ENCODE measurements around the gene UNC119.

UNC119 gene

DNA sequence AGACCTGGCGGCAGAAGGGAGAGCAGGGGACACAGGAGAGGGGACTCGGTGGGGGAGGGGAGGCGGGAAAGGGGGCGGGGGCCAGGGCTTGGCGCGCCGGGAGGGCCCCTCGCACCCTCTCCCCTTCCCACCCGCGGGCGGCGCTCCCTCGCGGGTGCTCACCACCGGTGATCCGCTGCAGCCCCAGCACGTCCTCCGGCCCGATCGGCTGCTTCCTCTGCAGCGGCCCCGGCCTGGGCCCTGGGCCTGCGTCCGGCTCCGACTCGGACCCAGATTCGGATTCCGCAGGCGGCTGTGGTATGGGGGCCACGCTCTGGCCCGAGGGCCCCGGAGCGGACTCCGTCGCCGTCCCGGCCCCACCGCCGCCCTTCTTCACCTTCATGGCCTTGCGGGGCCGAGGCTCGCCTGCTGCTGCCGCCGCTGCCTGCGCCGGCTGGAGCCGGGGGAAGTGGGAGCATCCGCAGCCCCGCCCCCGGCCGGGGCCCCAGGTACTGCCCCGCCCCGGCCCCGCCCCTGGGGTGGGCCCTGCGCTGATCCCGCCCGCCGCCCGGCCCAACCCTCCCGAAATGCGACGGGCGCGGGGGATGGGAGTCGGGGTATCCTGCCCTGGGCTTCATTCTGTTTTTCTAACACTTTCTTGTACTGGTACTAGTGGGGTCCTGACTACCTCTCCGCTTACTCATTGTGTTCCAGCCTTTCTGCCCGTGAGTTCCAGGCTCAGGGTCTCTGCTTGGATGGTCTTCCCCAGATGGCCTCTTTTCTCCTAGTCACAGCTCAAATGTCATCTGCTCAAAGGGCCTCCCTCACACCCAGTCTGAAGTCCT lies at the start of gene UNC119:
UNC119 (minus strand) TSS at position 449 of the 824 bp plus-strand sequence; CDS start at position 382, 67 bp downstream.
- peak within 1 kb of the TSS; percentile 70; the same call in 1 of the 2 replicates for H3K9ac ChIP-seq (ENCODE audit: low read depth, low read length)
- H3K9me3 ChIP-seq (ENCODE audit: insufficient read depth, low read depth, low read length) = no peaks in the 10 kb centered on the region
- H3K27ac ChIP-seq (ENCODE audit: low read length) = no peak within 1 kb of the TSS
- peaks cover 44% of the 10 kb centered on the region for H3K36me3 ChIP-seq (ENCODE audit: insufficient read depth, low read depth, low read length)
- H3K4me3 ChIP-seq (ENCODE audit: low read length) = peak within 1 kb of the TSS; percentile 80
- H3K27me3 ChIP-seq (ENCODE audit: insufficient read depth, low read length) = peaks cover 6% of the 10 kb centered on the region; the same call in 1 of the 2 replicates
- H3K4me1 ChIP-seq (ENCODE audit: insufficient read depth, low read length) = peaks cover 7% of the 10 kb centered on the region; the same call in 1 of the 2 replicates

DNA sequence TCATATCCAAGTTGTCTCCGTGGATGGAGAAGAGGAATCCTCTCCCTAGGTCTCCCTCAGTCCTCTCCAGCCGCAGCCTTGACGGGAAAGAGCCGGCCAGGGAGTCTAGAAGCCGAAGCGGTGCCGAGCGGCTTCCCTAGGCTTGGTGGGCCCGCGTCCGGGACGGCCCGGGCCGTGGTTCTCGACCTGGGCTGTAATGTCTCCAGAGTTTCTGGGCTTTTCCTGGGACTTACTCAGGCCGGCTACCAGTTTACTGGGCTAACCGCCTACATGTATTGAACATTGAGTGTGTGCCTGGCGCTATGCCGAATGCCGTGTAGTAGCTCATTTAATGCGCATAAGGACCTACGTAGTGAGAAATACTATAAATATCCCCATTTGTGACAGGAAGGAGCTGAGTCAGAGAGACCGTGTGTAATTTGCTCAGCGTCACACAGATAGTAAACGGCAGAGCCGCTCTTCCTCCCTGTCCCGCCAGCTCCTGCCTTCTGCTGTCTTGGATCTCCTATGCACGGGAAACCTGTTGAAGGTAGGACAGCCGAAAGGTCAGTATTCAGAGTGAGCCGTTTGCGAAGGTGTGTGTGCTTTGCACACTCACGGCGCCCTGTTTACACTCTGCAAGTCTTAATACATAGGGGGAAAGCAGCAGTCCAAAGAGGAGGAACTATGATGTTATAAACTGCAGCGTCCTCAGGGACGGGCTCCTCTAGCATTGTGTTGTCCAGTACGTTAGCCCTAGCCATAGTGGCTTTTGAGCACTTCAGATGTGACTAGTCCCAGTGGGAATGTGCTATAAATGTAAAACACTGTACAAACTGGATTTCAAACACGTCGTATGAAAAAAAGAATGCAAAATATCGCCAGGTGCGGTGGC lies 47.1 kb upstream of the UNC119 start:
- no peak overlapping the region for H3K27ac ChIP-seq (ENCODE audit: low read length)

DNA sequence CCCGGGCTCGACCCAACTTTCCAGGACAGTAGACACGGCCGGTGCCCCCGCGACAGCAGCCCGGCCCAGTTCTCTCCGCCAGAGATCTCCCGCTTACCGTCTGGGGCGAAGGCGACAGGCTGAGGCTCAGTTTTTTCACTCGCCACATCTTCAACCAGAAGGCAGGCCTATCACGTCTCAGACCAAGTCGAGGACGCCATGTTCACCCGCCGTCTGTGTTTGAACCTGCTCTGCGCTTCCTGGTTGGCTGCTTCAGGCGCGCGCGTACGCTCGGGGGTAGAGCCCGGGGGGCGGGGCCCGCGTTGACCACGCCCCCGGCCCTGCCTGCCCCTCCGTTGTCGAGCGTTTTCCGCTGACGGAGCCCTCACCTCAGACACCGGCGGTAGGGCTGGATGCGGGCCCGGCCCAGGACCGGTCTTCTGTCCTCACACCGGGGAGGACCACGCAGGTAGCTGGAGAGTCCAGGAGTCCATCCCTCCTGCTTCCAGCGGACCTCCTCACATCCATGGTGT lies 46.4 kb upstream of the UNC119 start, which contains the start of gene SPAG5:
SPAG5 (minus strand) TSS at position 227 of the 512 bp plus-strand sequence; CDS start at position 148, 79 bp downstream.
- Histone ChIP-seq H3K4me1 (ENCODE audit: insufficient read depth, low read length) (no peaks in the 10 kb centered on the region), H3K9me3 (ENCODE audit: insufficient read depth, low read depth, low read length) (no peaks in the 10 kb centered on the region), H3K27ac (ENCODE audit: low read length) (peak within 1 kb of the TSS; percentile 88), H3K9ac (ENCODE audit: low read depth, low read length) (peak within 1 kb of the TSS; percentile 94), H3K4me3 (ENCODE audit: low read length) (peak within 1 kb of the TSS; percentile 87), H3K27me3 (ENCODE audit: insufficient read depth, low read length) (no peaks in the 10 kb centered on the region), H3K36me3 (ENCODE audit: insufficient read depth, low read depth, low read length) (peaks cover 15% of the 10 kb centered on the region)

More for the DNA sequence above, 47.1 kb upstream of the UNC119 start:
- H3K4me3 ChIP-seq (ENCODE audit: low read length) = peak overlapping the region; percentile 87
- H3K4me1 ChIP-seq (ENCODE audit: insufficient read depth, low read length) = no peaks in the 10 kb centered on the region
- no peaks in the 10 kb centered on the region for H3K9me3 ChIP-seq (ENCODE audit: insufficient read depth, low read depth, low read length)
- peaks cover 12% of the 10 kb centered on the region for H3K36me3 ChIP-seq (ENCODE audit: insufficient read depth, low read depth, low read length)
- no peaks in the 10 kb centered on the region for H3K27me3 ChIP-seq (ENCODE audit: insufficient read depth, low read length)
- peak overlapping the region; percentile 80; the same call in 1 of the 2 replicates for H3K9ac ChIP-seq (ENCODE audit: low read depth, low read length)

DNA sequence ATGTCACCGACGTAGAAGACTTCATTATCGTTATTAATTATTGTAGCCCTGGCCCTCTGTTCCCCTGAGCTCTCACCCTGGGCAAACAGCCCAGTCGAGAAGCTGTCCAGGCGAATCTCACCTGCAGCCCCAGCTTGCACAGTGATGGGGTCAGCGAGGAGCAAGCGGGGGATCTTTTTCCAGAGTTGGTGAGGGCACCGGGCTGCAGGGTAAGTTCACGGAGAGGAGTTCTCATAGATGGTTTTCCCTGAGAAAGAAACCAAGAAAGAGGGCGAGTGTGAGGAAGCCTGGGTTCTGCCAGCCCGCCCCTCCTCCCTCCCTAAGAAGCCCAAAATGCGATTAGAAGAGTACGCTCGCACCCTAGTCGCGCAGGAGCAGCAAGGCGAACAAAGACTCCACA lies 46.0 kb upstream of the UNC119 start:
- Histone ChIP-seq H3K36me3 (ENCODE audit: insufficient read depth, low read depth, low read length) (peaks cover 18% of the 10 kb centered on the region), H3K27ac (ENCODE audit: low read length) (peak overlapping the region; percentile 88), H3K9me3 (ENCODE audit: insufficient read depth, low read depth, low read length) (no peaks in the 10 kb centered on the region)

DNA sequence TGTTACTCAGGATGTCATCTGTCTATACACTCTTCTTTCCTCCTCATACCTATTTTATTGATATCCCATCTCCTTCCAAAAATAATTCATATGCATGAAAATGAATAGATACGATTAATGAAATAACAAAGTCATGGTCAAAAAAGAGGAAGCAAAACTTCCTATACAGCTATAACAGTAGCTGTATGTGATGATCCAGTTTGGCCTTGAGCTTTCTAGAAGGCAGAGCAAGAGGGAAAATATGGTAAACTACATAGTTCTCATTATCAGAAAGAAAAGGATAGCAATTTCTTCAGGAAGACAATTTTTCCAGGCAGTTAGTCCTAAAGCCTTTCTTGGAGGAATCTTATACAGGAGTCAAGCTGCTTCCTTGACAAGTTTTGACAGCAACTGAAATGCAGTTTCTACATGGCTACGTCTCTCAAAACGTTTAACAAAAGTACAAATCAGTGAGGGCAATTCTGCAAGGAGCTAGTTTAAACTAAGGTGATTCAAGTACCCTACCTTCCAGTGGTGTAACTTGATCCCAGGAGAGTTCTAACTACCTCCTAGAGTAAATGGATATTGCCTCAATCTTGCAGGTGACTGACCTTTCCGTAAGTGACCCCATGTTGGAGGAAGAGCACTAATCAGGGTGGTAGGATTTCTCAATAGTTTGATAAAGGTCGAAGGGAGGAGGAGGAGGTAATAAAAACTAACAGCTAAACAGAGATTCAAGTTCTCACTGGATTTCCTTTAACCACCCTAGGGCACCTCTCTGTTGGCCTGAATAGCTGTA lies 45.4 kb upstream of the UNC119 start:
- Histone ChIP-seq H3K27me3 (ENCODE audit: insufficient read depth, low read length) (no peaks in the 10 kb centered on the region), H3K36me3 (ENCODE audit: insufficient read depth, low read depth, low read length) (peaks cover 23% of the 10 kb centered on the region), H3K4me1 (ENCODE audit: insufficient read depth, low read length) (no peaks in the 10 kb centered on the region), H3K9ac (ENCODE audit: low read depth, low read length) (peak overlapping the region; percentile 94), H3K9me3 (ENCODE audit: insufficient read depth, low read depth, low read length) (no peaks in the 10 kb centered on the region), H3K27ac (ENCODE audit: low read length) (peak overlapping the region; percentile 88), H3K4me3 (ENCODE audit: low read length) (peak overlapping the region; percentile 87)

More for the DNA sequence above, 46.0 kb upstream of the UNC119 start:
- H3K9ac ChIP-seq (ENCODE audit: low read depth, low read length) = peak overlapping the region; percentile 94
- no peaks in the 10 kb centered on the region for H3K27me3 ChIP-seq (ENCODE audit: insufficient read depth, low read length)
- H3K4me3 ChIP-seq (ENCODE audit: low read length) = peak overlapping the region; percentile 87
- H3K4me1 ChIP-seq (ENCODE audit: insufficient read depth, low read length) = no peaks in the 10 kb centered on the region

DNA sequence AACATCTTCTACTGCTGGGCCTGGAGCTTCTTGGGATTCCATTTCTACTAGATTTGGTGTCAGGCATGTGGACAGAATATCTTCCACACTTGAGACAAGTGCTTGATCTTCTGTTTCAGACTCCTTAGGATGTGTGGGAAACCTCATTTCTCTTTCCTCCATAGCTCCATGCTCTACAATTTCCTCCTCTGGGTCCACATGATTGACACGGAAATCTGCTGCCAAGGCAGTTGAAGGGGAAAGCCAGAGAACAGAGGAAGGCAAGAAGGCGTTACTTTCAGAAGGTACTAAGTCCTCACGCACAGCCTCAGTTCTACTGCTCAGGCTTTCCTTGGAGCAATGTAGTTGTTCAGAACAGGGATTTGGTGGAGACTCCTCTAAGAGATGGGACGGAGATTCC lies 39.8 kb upstream of the UNC119 start:
- peaks cover 72% of the 10 kb centered on the region for H3K36me3 ChIP-seq (ENCODE audit: insufficient read depth, low read depth, low read length)
- no peaks in the 10 kb centered on the region for H3K4me1 ChIP-seq (ENCODE audit: insufficient read depth, low read length)
- no peak overlapping the region for H3K4me3 ChIP-seq (ENCODE audit: low read length)
- no peaks in the 10 kb centered on the region for H3K9me3 ChIP-seq (ENCODE audit: insufficient read depth, low read depth, low read length)
- no peak overlapping the region for H3K9ac ChIP-seq (ENCODE audit: low read depth, low read length)
- no peak overlapping the region for H3K27ac ChIP-seq (ENCODE audit: low read length)
- no peaks in the 10 kb centered on the region for H3K27me3 ChIP-seq (ENCODE audit: insufficient read depth, low read length)

DNA sequence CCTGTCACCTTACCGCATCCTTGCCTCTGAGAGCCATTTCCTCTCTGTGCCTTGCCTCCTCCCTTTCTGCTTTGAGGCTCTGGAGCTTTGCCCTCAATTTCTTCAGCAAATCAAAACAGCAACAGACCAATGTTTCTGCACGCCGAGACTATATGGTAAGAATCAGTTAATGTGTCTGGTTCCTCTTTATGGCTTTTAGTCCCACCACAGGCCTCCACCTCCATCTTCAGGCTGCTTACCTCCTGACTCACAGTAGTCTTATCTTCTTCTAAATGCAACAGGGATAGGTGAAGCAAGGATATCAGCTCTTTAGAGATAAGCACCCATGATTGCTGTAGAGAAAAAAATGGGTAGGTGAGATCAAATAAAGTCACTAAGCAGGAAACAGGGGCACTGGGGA lies 33.4 kb upstream of the UNC119 start:
- no peaks in the 10 kb centered on the region for H3K9me3 ChIP-seq (ENCODE audit: insufficient read depth, low read depth, low read length)
- peaks cover 92% of the 10 kb centered on the region for H3K36me3 ChIP-seq (ENCODE audit: insufficient read depth, low read depth, low read length)
- H3K4me1 ChIP-seq (ENCODE audit: insufficient read depth, low read length) = no peaks in the 10 kb centered on the region
- H3K27me3 ChIP-seq (ENCODE audit: insufficient read depth, low read length) = no peaks in the 10 kb centered on the region
- H3K27ac ChIP-seq (ENCODE audit: low read length) = no peak overlapping the region
- no peak overlapping the region for H3K9ac ChIP-seq (ENCODE audit: low read depth, low read length)
- no peak overlapping the region for H3K4me3 ChIP-seq (ENCODE audit: low read length)

DNA sequence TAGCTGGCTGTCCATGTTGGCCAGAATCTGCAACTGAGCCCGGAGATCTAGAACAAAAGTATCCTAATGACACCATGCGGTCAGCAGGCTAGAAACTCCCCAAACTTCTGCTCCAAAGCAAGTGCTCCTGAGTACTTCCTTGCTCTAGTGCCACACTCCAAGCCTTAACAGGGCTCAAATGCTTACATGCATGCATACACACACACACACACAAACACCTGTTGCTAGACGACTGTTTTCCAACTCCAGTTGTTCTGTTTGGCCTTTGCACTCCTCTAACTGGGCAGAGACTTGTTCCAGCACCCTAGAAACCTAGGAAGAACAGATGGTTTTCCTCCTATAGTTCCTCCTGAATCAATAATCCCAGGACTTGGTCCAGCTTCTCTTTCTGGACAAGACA lies 32.0 kb upstream of the UNC119 start:
- no peaks in the 10 kb centered on the region for H3K9me3 ChIP-seq (ENCODE audit: insufficient read depth, low read depth, low read length)
- no peak overlapping the region for H3K4me3 ChIP-seq (ENCODE audit: low read length)
- H3K4me1 ChIP-seq (ENCODE audit: insufficient read depth, low read length) = no peaks in the 10 kb centered on the region
- no peak overlapping the region for H3K9ac ChIP-seq (ENCODE audit: low read depth, low read length)
- peaks cover 93% of the 10 kb centered on the region for H3K36me3 ChIP-seq (ENCODE audit: insufficient read depth, low read depth, low read length)
- H3K27me3 ChIP-seq (ENCODE audit: insufficient read depth, low read length) = no peaks in the 10 kb centered on the region
- H3K27ac ChIP-seq (ENCODE audit: low read length) = no peak overlapping the region

DNA sequence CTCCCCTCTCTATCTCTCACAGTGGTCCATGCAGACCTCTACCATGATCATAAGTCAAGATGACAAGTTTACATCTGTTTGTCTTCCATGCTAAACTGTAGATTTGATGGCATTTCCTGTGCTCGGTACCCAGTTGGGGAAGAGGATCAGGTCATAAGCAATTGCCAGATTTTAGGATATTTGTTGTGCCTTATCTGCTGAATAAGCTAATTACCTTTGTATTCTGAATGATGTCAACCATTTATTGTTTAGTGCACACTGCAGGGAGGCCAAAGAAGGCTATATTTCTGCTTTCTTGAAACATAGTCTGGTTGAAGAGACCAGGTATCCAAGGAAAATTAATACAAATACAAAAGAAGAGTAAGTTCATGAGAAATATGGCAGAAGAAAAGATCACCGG lies 30.1 kb upstream of the UNC119 start:
- Histone ChIP-seq H3K27me3 (ENCODE audit: insufficient read depth, low read length) (no peaks in the 10 kb centered on the region), H3K4me1 (ENCODE audit: insufficient read depth, low read length) (no peaks in the 10 kb centered on the region), H3K9ac (ENCODE audit: low read depth, low read length) (no peak overlapping the region), H3K9me3 (ENCODE audit: insufficient read depth, low read depth, low read length) (no peaks in the 10 kb centered on the region), H3K4me3 (ENCODE audit: low read length) (no peak overlapping the region), H3K36me3 (ENCODE audit: insufficient read depth, low read depth, low read length) (peaks cover 94% of the 10 kb centered on the region), H3K27ac (ENCODE audit: low read length) (no peak overlapping the region)

DNA sequence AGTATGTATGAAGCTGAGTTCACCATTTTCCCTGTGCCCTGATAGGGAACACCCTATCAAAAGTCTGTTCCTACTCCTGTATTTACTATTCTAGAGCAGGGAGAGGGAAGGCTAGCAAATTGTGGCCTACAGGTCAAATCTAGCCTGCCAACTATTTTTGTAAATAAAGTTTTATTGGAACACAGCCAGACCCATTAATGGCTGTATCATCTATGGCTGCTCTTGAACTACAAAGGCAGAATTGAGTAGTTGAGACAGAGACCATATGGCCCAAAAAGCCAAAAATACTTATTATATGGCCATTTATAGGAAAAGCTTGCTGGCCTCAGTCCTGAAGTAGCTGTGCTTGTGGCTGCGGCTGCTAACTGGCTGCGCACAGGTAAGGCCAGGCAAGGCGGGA lies 28.5 kb upstream of the UNC119 start:
- H3K9me3 ChIP-seq (ENCODE audit: insufficient read depth, low read depth, low read length) = no peaks in the 10 kb centered on the region
- H3K27ac ChIP-seq (ENCODE audit: low read length) = no peak overlapping the region
- no peak overlapping the region for H3K9ac ChIP-seq (ENCODE audit: low read depth, low read length)
- peaks cover 85% of the 10 kb centered on the region for H3K36me3 ChIP-seq (ENCODE audit: insufficient read depth, low read depth, low read length)
- H3K4me1 ChIP-seq (ENCODE audit: insufficient read depth, low read length) = peaks cover 5% of the 10 kb centered on the region; the same call in 1 of the 2 replicates
- H3K4me3 ChIP-seq (ENCODE audit: low read length) = no peak overlapping the region
- peaks cover 2% of the 10 kb centered on the region for H3K27me3 ChIP-seq (ENCODE audit: insufficient read depth, low read length)

DNA sequence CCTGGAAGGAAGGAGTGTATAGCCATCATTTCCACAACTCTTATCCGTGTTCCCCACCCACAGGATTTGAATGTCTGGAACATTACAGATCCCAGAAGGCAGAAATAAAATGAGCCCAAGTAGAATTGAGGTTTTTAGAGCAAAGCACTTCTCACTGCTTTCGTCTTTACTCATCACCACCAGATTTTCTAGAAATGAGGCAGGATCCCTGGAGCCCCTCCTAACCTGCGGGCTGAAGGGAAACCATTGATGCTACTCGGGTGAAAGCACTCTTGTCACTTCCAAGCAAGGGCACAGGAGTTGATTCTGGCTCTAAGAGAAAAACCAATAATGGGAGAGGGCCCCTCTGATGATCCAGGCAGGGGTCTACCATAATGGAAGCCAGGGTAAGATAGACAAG lies 27.1 kb upstream of the UNC119 start:
- Histone ChIP-seq H3K9ac (ENCODE audit: low read depth, low read length) (no peak overlapping the region), H3K4me1 (ENCODE audit: insufficient read depth, low read length) (peaks cover 5% of the 10 kb centered on the region; the same call in 1 of the 2 replicates), H3K4me3 (ENCODE audit: low read length) (no peak overlapping the region), H3K9me3 (ENCODE audit: insufficient read depth, low read depth, low read length) (no peaks in the 10 kb centered on the region), H3K27me3 (ENCODE audit: insufficient read depth, low read length) (peaks cover 8% of the 10 kb centered on the region), H3K27ac (ENCODE audit: low read length) (no peak overlapping the region), H3K36me3 (ENCODE audit: insufficient read depth, low read depth, low read length) (peaks cover 70% of the 10 kb centered on the region)

Data from iPS-20b (cell line).